Suppressor macrophage treated with lipopolysaccharide for 4 hours (primary cell): ENCODE measurements around the gene MESP2.

Experiments used
- DNase-seq: peaks from one replicate; pipeline ENCODE4 v3.0.0-alpha.2; 2020

The MESP2 gene, protein sequence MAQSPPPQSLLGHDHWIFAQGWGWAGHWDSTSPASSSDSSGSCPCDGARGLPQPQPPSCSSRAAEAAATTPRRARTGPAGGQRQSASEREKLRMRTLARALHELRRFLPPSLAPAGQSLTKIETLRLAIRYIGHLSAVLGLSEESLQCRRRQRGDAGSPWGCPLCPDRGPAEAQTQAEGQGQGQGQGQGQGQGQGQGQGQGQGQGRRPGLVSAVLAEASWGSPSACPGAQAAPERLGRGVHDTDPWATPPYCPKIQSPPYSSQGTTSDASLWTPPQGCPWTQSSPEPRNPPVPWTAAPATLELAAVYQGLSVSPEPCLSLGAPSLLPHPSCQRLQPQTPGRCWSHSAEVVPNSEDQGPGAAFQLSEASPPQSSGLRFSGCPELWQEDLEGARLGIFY

DNA sequence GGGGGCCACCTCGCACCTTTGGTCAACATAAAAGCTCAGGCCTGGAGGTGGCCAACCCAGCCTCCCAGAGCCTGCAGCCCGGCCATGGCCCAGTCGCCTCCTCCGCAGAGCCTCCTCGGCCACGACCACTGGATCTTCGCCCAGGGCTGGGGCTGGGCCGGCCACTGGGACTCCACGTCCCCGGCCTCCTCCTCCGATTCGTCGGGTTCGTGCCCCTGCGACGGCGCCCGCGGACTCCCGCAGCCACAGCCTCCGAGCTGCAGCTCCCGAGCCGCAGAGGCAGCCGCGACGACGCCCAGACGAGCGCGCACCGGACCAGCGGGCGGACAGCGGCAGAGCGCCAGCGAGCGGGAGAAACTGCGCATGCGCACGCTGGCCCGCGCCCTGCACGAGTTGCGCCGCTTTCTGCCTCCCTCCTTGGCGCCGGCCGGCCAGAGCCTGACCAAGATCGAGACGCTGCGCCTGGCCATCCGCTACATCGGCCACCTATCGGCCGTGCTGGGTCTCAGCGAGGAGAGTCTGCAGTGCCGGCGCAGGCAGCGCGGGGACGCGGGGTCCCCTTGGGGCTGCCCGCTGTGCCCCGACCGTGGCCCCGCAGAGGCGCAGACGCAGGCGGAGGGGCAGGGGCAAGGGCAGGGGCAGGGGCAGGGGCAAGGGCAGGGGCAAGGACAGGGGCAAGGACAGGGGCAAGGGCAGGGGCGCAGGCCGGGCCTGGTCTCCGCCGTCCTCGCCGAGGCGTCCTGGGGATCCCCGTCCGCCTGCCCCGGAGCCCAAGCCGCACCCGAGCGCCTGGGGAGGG, at the start of gene MESP2:
Gene MESP2, plus strand, starts transcription at position 59 of the 799 bp plus-strand sequence. Its CDS starts 26 bp downstream, at position 85.
- DNase-seq = peak; percentile 92

- DNase-seq = no peak
Observed at GRCh38 chr15:89728254-89728653, 47.9 kb upstream of the MESP2 start.

GRCh38 chr15:89731275-89731674, 44.9 kb upstream of the MESP2 start:
- no peak for DNase-seq

DNA sequence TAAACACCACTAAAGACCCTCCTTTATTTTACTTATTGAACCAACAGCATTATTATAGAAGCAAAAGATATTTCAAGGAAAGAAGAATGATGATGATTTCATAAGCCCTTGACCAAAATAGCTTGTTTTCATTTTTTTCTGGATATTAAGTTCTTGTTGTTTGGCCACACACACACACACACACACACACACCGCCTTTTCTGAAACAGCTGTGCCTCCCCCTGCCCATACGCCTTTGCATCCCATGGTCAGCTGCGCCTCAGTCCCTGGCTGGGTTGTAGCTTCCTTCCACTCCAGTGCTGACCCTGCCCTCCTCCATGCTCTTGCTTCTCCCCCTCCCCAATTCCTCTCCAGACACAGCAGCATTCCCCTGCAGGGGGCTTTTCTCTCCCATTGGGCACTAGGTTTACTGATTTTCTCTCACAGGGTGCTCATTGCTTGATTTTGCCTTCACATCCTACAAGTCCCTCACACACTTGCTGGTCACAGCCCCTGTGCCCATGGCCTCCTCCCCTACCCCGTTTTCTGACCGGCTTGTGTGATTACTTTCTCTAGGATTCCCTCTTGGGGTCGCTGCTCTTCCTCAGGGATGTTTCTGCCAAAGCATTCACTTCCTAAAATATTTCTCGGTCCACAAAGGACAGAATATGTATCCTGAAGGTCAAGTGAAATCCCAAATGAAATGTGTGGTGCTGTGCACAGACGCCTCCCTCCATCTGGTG, 43.5 kb upstream of the MESP2 start:
- no peak for DNase-seq

- DNase-seq = no peak
Observed at GRCh38 chr15:89735773-89736172, 40.4 kb upstream of the MESP2 start.

- peak; percentile 75 for DNase-seq
Observed at GRCh38 chr15:89740137-89740536, 36.0 kb upstream of the MESP2 start.

GRCh38 chr15:89743011-89743410, 33.1 kb upstream of the MESP2 start:
- no peak for DNase-seq

GRCh38 chr15:89743594-89743993, 32.5 kb upstream of the MESP2 start:
- DNase-seq = no peak

- DNase-seq = no peak
Observed at GRCh38 chr15:89745131-89745530, 31.0 kb upstream of the MESP2 start.

- DNase-seq = no peak
Observed at GRCh38 chr15:89745768-89746167, 30.4 kb upstream of the MESP2 start.

- no peak for DNase-seq
Observed at GRCh38 chr15:89746386-89746780, 29.7 kb upstream of the MESP2 start.

- DNase-seq = no peak
Observed at GRCh38 chr15:89747708-89748682, 28.1 kb upstream of the MESP2 start.

GRCh38 chr15:89749054-89749453, 27.1 kb upstream of the MESP2 start:
- DNase-seq = no peak

- DNase-seq = no peak
Observed at GRCh38 chr15:89749526-89749925, 26.6 kb upstream of the MESP2 start.

DNA sequence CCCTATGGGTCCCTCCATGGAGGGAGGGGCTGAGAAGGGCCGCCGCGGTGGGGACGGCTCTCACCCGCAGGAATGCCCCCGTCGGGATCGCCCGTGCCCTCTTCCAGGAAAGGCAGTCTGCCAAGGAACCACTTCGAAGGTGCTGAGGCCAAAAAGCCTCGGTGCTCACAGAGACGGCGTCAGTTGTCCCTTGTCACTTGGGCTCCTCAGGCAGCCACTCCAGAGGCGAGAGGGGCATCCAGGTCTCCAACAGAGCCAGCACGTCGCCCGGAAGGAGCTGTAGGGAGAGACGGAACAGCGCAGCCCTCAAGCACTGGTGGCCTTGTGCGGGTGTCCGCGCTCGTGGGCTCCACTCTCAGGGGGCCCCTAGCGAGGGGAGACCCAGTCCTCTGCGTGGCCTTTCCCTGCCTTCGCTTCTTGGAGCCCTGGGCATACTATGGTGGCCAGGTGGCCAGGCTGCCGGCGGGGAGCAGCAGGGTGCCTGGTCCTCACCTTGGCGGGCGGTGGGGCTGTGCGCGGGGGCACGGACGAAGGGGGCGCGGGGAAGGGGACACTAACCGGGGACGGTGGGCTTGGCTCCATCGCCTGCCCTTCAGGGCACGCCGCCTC, 26.1 kb upstream of the MESP2 start:
- no peak for DNase-seq

- DNase-seq = peak; percentile 97
Observed at GRCh38 chr15:89750560-89751542, 25.3 kb upstream of the MESP2 start, which contains the start of gene MESP1. Gene MESP1 (minus strand): TSS chr15:89751249. CDS start chr15:89751231, 18 bp downstream.

DNA sequence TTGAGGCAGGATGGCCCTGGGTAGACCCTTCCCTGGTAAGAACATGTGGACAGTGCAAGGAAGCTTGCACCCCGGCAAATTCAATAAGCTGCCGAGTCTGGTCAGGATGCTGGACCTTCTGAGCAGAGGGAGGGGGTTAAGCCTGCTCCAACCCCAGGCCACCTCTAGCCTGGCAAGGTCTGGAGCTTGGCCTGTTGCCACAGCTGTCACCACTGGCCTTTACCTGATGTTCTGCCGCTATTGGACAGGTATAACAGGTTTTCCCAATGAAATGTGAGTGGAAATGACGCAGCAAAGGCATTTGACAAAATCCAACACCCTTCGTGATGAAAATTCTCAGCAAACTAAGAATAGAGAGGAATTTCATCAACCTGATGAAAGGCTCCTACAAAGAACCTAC, 24.4 kb upstream of the MESP2 start:
- no peak for DNase-seq

DNA sequence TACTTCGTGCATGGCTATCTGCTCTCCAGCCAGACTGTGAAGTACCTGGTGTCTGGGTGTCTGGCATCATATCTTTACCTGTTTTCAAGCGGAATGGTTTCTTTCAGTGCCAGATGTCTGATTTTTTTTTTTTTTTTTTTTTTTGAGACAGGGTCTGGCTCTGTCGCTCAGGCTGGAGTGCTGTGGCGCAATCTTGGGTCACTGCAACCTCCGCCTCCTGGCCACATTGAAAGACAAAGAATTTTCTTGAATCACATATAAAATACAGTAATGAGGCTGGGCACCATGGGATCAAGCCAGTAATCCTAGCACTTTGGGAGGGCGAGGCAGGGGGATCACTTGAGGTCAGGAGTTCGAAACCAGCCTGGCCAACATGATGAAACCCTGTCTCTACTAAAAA, 22.3 kb upstream of the MESP2 start:
- no peak for DNase-seq

DNA sequence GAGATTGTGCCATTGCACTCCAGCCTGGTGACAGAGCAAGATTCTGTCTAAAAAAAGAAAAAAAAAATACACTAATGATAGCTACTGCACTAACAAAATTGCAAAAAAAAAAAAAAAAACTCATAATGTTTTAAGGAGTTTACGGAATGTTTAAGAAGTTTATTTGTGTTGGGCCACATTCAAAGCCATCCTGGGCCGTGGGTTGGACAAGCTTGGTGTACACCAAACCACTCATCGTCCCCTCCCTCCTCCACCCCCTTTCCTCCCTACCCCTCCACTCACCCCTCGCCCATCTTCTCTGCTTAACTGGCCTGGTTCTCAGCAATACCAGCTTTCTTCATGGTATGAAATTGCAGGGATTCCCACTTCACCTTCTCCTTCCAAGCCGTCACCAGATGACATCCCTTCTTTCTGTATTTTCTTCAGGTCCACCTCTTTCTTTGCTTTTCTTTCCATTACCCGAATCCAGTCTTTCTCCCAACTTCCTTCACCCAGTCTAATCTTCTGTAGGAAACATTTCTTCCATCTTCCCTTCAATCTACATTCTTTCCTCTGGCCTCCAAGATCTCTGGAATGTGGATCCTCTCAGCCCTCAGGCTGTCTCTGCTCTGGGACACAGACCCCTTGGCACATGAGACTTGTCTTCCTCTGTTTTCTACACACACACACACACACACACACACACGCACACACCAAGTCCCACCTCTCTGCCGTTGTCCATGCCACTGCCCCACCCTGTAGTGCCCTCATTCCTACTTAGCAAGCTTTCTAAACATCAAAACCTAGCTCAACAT, 21.6 kb upstream of the MESP2 start:
- DNase-seq = no peak

GRCh38 chr15:89755701-89756100, 20.4 kb upstream of the MESP2 start:
- no peak for DNase-seq
